Endometrium (tissue), 2 donors: ENCODE measurements around the gene GRHPR.

ENCODE experiments used
- FAIRE-seq: peaks from 2 replicates; lab custom pipeline; 2012; peaks lifted over from hg19 to GRCh38; lab: Jason Lieb, UNC
- donor health status: control.
- donor health status: control.

GRHPR gene

GRCh38 chr9:37485389-37486255 lies 63.1 kb downstream of the GRHPR start, which contains the start of gene POLR1E:
TSS of gene POLR1E (plus strand) at chr9:37485948. CDS start at chr9:37486048, 100 bp downstream.
- FAIRE-seq = no peak

- FAIRE-seq = no peak
Observed at GRCh38 chr9:37486256-37486615, 63.7 kb downstream of the GRHPR start.
